IPS DF 6.9 (cell line): Measurements from ENCODE around the gene B3GAT2.

Experiments
- DNase-seq: peaks from one replicate; pipeline ENCODE4 v3.0.0-alpha.2; 2013; ENCODE audit warnings: low read depth, low spot score
- H3K27ac ChIP-seq: one replicate; pipeline ENCODE4 v1.5.1; 2013; ENCODE audit warnings: low read length, control low read depth
- H3K27me3 ChIP-seq: 2 replicates; pipeline ENCODE4 v1.6.1; 2013; ENCODE audit warnings: mild to moderate bottlenecking, low read length; ENCODE audit not compliant: control insufficient read depth, insufficient read depth
- H3K36me3 ChIP-seq: 2 replicates; pipeline ENCODE4 v1.6.1; 2013; ENCODE audit warnings: low read length; ENCODE audit not compliant: control insufficient read depth, insufficient read depth
- H3K4me1 ChIP-seq: 2 replicates; pipeline ENCODE4 v1.6.1; 2013; ENCODE audit warnings: low read length; ENCODE audit not compliant: control insufficient read depth, insufficient read depth
- H3K4me3 ChIP-seq: 2 replicates; pipeline ENCODE4 v1.5.1; 2013; ENCODE audit warnings: mild to moderate bottlenecking, low read length
- H3K9me3 ChIP-seq: 2 replicates; pipeline ENCODE4 v1.6.1; 2013; ENCODE audit warnings: low read length, inconsistent platforms; ENCODE audit not compliant: control insufficient read depth, insufficient read depth
- WGBS: extraction: QIAGEN DNeasy Blood & Tissue Kit; methylation state at CpG from one replicate; pipeline ENCODE4 v1.1.7; 2013; ENCODE audit warnings: mixed read lengths, missing lambda C conversion rate; ENCODE audit not compliant: insufficient read length, insufficient coverage; 5-methylcytosine and 5-hydroxymethylcytosine counted together

Gene B3GAT2

DNA sequence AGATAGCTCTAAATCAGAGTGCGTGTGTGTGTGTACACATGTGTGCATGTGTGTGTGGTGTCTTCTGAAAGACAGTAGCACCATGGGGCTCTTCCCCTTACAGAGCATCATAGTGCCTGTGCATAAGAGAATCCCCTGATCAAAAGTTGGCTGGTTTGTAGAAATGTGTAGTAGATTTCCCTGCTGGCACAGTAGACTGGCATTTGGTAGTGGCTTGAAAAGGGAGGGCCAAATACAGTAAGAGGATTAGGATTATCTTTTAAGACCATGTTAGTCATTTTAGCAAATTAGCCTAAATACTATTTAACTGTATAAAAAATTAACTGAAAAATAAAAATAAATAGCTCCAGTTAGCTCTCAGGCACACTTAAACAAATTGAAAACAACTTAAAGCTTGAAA lies 112.6 kb downstream of the B3GAT2 start:
- Histone ChIP-seq H3K27me3 (no peaks in the 10 kb centered on the region), H3K9me3 (no peaks in the 10 kb centered on the region; the same call in 1 of the 2 replicates), H3K27ac (no peak overlapping the region), H3K4me1 (no peaks in the 10 kb centered on the region), H3K4me3 (no peak overlapping the region), H3K36me3 (no peaks in the 10 kb centered on the region)
- DNase-seq: no peak
- WGBS: no CpG with 5 or more reads among the region's 1 CpG

DNA sequence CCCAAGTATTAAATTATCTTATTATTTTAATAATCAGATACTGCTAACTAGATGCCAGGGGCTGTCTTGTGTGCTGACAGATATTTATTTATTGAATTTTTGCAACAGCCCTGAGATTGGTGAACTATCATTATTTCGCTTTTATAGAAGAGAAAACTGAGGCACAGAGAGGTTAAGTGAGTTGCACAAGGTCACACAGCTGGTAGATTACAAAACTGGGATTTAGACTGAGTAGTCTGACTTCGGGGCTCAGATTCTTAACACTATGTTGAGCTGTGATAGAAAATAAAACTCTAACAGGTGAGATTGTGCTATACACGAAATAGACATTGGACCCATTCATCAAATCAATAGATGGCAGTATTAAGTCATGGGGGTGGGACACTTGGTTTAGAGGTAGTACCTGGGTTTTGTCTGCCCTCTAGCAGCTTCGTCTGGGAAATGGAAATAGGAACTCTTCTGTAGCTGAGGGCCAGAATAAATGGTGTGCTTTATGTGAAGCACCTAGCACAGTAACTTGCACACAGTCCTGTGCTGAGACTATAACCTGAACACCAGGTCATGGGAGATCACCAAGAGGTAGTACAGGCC lies 113.4 kb downstream of the B3GAT2 start:
- Histone ChIP-seq H3K9me3 (no peaks in the 10 kb centered on the region), H3K36me3 (no peaks in the 10 kb centered on the region), H3K27ac (no peak overlapping the region), H3K27me3 (no peaks in the 10 kb centered on the region), H3K4me1 (no peaks in the 10 kb centered on the region), H3K4me3 (no peak overlapping the region)
- WGBS: no CpG with 5 or more reads among the region's 4 CpGs
- no peak for DNase-seq

DNA sequence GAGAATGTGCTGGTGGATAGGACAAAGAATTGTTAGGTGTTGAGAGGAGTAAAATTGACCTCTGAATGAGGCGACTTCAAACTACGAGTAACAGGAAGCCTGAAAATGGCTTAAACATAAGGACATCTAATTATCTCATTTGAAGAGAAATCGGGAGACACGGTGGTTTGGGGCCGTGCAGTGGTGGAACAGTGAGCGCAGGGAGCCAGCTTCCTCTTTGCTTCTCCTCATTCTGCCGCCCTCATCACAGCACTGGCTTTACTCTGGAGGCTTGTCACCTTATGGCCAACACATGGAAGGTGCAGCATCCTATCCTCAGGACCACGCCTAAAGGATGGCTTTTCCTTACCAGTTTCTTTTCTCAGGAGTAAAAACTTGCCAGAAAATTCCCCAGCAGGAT lies 114.3 kb downstream of the B3GAT2 start:
- H3K27me3 ChIP-seq: no peaks in the 10 kb centered on the region
- DNase-seq: no peak
- H3K4me1 ChIP-seq: no peaks in the 10 kb centered on the region
- no peak overlapping the region for H3K27ac ChIP-seq
- WGBS: no CpG with 5 or more reads among the region's 8 CpGs
- H3K4me3 ChIP-seq: no peak overlapping the region
- no peaks in the 10 kb centered on the region for H3K9me3 ChIP-seq
- H3K36me3 ChIP-seq: no peaks in the 10 kb centered on the region

DNA sequence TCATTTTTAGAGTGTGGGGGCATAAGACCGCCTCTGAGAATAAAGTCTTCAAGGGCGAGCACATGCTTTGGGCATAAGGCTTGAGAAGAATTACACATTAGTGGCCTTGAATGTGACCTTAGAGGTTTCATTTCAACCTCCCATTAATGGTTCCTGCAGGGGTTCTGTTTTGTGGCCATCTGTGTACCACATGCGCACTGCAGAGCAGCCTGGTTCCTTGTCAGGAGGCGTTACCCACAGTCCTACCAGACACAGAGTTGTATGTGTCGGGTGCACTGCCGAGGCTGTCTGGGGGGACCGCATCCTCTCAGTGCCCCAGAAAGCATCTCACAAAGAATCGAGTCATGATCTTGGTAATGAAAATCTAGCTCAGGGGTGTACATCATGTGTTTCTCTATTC lies 115.7 kb downstream of the B3GAT2 start:
- no peaks in the 10 kb centered on the region for H3K27me3 ChIP-seq
- no peak overlapping the region for H3K4me3 ChIP-seq
- DNase-seq: no peak
- no peaks in the 10 kb centered on the region for H3K9me3 ChIP-seq
- H3K36me3 ChIP-seq: no peaks in the 10 kb centered on the region
- no CpG with 5 or more reads among the region's 8 CpGs for WGBS
- no peak overlapping the region for H3K27ac ChIP-seq
- no peaks in the 10 kb centered on the region for H3K4me1 ChIP-seq

DNA sequence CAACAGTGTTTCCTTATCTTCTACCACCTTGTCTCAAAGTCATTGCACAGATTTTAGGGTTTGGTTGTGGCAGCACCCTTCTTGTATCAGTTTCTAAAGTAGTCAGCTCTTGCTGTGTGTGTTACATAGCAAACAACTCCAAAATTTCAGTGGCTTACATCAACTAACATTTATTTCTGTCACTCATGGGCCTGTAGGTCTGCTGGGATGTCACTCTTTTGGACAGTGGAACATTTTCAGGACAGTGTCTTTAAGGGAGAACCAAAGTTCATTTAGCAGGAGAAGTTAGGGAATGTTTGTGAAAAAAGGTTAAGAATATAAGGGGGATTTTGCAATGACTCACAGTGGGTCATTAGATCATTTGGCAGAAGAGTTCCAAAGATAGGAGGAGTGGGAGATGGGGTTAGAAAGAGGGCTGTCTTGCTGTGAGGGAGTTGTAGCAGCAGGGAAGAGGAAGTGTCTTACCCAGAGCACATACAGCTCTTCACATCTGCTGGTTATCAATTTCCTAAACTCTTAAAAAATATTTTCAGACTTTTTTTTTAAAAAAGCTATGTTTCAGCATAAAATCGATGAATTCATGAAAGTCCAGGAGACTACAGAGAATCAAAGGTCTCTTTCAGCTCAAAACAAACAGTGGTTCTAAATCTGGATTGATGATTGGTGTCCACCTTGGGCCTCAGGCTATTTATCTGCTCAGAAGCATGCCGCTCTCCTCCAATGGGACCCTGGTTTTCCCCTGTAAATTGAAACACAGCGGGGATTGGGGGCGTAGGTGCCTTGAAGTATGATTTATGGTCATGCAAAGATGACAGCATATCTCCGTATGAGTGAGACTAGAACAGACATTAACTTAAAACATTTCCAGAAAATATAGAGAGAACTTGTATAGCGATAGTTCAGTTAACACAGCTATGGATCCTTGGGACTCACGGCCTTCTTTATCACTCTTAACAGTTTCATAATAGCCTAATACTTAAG lies 117.3 kb downstream of the B3GAT2 start:
- H3K36me3 ChIP-seq: no peaks in the 10 kb centered on the region
- H3K4me1 ChIP-seq: no peaks in the 10 kb centered on the region
- no peaks in the 10 kb centered on the region for H3K9me3 ChIP-seq
- H3K4me3 ChIP-seq: no peak overlapping the region
- DNase-seq: no peak
- H3K27me3 ChIP-seq: no peaks in the 10 kb centered on the region
- WGBS: no CpG with 5 or more reads among the region's 7 CpGs
- H3K27ac ChIP-seq: no peak overlapping the region

DNA sequence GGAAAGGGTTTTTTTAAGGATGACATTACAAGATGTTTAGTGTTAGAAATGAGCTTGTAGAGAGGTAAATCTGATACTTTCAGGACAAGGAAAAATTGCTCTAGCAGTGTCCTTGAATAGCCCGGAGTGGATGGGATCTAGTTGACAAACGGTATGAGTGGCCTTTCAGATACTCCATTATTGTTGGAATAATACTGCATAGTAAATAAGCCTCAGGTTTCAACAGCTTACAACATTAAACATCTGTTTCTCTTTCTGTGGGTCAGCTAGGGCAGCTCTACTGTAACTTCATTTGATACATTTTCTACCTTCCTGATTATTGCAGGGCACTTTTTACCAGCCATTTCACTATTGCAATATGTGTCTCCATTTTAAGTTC lies 118.0 kb downstream of the B3GAT2 start:
- no peak for DNase-seq
- Histone ChIP-seq H3K4me1 (no peaks in the 10 kb centered on the region), H3K36me3 (no peaks in the 10 kb centered on the region), H3K9me3 (no peaks in the 10 kb centered on the region), H3K4me3 (no peak overlapping the region), H3K27me3 (no peaks in the 10 kb centered on the region), H3K27ac (no peak overlapping the region)
- WGBS: no CpG with 5 or more reads among the region's 2 CpGs

DNA sequence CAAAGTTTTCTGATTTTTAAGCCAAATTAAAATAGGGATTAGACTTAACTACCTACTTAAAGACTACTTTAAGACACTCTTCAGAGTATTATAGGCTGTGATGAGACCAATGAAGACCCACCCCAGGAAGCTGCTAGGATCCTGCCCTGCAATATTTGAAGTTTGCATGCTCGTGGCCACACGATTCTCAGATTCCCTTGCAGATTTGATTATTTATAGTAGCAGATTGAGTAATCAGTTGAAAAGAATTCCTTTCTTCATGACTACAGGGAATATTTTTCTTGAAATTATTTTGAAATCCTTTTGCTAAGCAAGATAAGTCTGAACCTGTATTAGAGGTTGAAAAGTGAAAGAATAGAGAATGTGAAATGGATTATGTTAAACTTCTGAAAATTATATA lies 122.3 kb downstream of the B3GAT2 start:
- H3K36me3 ChIP-seq: no peaks in the 10 kb centered on the region
- no CpG with 5 or more reads among the region's 2 CpGs for WGBS
- H3K9me3 ChIP-seq: no peaks in the 10 kb centered on the region
- H3K4me1 ChIP-seq: no peaks in the 10 kb centered on the region
- H3K27ac ChIP-seq: no peak overlapping the region
- H3K4me3 ChIP-seq: no peak overlapping the region
- DNase-seq: no peak
- H3K27me3 ChIP-seq: no peaks in the 10 kb centered on the region

DNA sequence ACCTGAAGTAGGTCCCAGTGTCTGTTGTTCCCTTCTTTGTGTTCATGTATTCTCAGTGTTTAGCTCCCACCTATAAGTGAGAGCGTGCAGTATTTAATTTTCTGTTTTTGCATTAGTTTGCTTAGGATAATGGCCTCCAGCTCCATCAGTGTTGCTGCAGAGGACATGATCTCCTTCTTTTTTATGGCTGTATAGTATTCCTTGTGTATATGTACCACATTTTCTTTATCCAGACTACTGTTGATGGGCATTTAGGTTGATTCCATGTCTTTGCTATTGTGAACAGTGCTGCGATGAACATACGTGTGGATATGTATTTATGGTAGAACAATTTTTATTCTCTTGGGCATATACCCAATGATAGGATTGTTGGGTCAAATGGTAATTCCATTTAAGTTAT lies 125.4 kb downstream of the B3GAT2 start:
- Histone ChIP-seq H3K4me1 (no peaks in the 10 kb centered on the region), H3K9me3 (no peaks in the 10 kb centered on the region), H3K27ac (no peak overlapping the region), H3K4me3 (no peak overlapping the region), H3K36me3 (no peaks in the 10 kb centered on the region), H3K27me3 (no peaks in the 10 kb centered on the region; the same call in 1 of the 2 replicates)
- DNase-seq: no peak
- no CpG with 5 or more reads among the region's 3 CpGs for WGBS

DNA sequence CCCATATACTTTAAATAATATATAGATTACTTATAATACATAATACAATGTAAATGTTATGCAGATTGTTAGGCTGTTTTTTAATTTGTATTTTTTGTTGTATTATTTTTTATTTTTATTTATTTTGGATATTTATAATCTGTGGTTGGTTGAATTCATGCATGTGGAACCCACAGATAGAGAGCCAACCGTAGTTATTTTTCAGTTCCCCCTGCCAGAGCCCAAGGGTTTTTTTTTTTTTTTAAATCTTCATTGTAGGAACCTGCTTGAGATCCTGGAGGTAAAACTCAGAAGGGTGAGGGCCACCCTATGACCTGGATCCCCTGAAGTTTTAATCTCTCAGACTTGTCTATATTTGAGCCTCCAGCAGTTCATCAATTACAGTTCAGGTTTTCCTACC lies 133.2 kb downstream of the B3GAT2 start:
- WGBS: no CpG with 5 or more reads among the region's 1 CpG
- H3K4me1 ChIP-seq: no peaks in the 10 kb centered on the region
- H3K36me3 ChIP-seq: no peaks in the 10 kb centered on the region
- H3K9me3 ChIP-seq: no peaks in the 10 kb centered on the region
- DNase-seq: no peak
- H3K27ac ChIP-seq: no peak overlapping the region
- H3K4me3 ChIP-seq: no peak overlapping the region
- no peaks in the 10 kb centered on the region for H3K27me3 ChIP-seq

DNA sequence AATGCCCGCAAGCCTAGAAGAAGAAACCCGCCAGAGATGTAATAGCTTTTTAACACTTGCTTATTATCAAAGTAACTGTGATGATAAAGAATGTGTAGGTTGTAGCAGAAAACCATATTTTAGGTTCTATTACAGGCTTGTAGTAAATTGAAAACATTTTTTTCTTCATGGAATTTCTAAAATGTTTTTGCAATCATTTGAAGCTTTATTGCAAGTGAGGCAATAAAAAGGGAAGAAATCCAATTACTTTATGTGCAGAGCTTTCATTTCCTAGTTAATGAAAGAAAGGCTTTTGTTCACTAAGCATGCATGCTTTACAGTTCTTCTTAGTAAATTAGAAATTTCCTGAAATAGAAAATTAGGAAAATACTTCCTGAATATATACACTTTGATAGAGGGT lies 135.1 kb downstream of the B3GAT2 start:
- no peak overlapping the region for H3K4me3 ChIP-seq
- DNase-seq: no peak
- H3K36me3 ChIP-seq: no peaks in the 10 kb centered on the region
- H3K27me3 ChIP-seq: no peaks in the 10 kb centered on the region
- no peaks in the 10 kb centered on the region for H3K4me1 ChIP-seq
- no CpG with 5 or more reads among the region's 2 CpGs for WGBS
- H3K27ac ChIP-seq: no peak overlapping the region
- no peaks in the 10 kb centered on the region for H3K9me3 ChIP-seq
